GM19240 (cell line): Measurements from ENCODE around the gene CFAP161.

Experiments used
- DNase-seq: peaks from one replicate; pipeline ENCODE4 v3.0.0; 2011; ENCODE audit warnings: low spot score; ENCODE audit not compliant: insufficient read length

CFAP161 gene

GRCh38 chr15:81133782-81134461 lies at the start of gene CFAP161:
Gene CFAP161 (plus strand): TSS chr15:81134270. CDS start chr15:81134330, 60 bp downstream.
- DNase-seq = no peak

- no peak for DNase-seq
These were observed 49.4 kb upstream of the CFAP161 start for GRCh38 chr15:81084716-81085115.

- no peak for DNase-seq
These were observed 48.9 kb upstream of the CFAP161 start for GRCh38 chr15:81085213-81085612.

- no peak for DNase-seq
These were observed 48.2 kb upstream of the CFAP161 start for GRCh38 chr15:81085898-81086297.

GRCh38 chr15:81087066-81087465 lies 47.0 kb upstream of the CFAP161 start:
- DNase-seq = no peak

- no peak for DNase-seq
These were observed 46.4 kb upstream of the CFAP161 start for GRCh38 chr15:81087694-81088093.

GRCh38 chr15:81088470-81089013 lies 45.5 kb upstream of the CFAP161 start:
- no peak for DNase-seq

- no peak for DNase-seq
These were observed 42.0 kb upstream of the CFAP161 start for GRCh38 chr15:81091889-81092558.

GRCh38 chr15:81092559-81092902 lies 41.5 kb upstream of the CFAP161 start:
- DNase-seq = no peak

- DNase-seq = no peak
These were observed 40.1 kb upstream of the CFAP161 start for GRCh38 chr15:81093961-81094360.

GRCh38 chr15:81095690-81096365 lies 38.2 kb upstream of the CFAP161 start:
- no peak for DNase-seq

GRCh38 chr15:81096398-81096797 lies 37.7 kb upstream of the CFAP161 start:
- no peak for DNase-seq

GRCh38 chr15:81097116-81097889 lies 36.8 kb upstream of the CFAP161 start:
- no peak for DNase-seq

- no peak for DNase-seq
These were observed 36.2 kb upstream of the CFAP161 start for GRCh38 chr15:81097890-81098280.

- DNase-seq = no peak
These were observed 35.7 kb upstream of the CFAP161 start for GRCh38 chr15:81098349-81098748.

- no peak for DNase-seq
These were observed 35.0 kb upstream of the CFAP161 start for GRCh38 chr15:81098861-81099651.

- no peak for DNase-seq
These were observed 31.9 kb upstream of the CFAP161 start for GRCh38 chr15:81101894-81102815.

GRCh38 chr15:81103857-81104256 lies 30.2 kb upstream of the CFAP161 start:
- DNase-seq = no peak

GRCh38 chr15:81105545-81105944 lies 28.5 kb upstream of the CFAP161 start:
- DNase-seq = no peak

- peak; percentile 19 for DNase-seq
These were observed 27.5 kb upstream of the CFAP161 start for GRCh38 chr15:81106560-81106959.
